GM21825 (cell line): ENCODE results near the gene ANKRD55.

Source experiments
- ATAC-seq: cut with Tn5 transposase; IDR thresholded peaks from one replicate; pipeline ENCODE4 v1.9.1; 2021; ENCODE audit warnings: mild to moderate bottlenecking, moderate library complexity; ENCODE audit not compliant: unreplicated experiment

ANKRD55 gene

DNA sequence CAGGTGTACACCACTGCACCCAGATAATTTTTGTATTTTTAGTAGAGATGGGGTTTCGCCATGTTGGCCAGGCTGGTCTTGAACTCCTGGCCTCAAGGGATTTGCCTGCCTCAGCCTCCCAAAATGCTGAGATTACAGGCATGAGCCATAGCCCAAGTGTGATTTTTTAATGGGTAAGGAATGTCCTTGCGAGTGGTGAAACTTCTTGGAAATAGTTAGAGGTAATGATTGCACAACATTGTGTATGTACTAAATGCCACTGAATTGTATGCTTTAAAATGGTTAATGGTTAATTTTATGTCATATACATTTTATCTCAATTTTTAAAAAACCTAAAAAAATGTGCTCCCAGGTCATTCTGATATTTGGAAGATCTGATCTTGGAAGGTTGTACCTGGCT is 178.5 kb downstream of the ANKRD55 start:
- ATAC-seq: no peak

DNA sequence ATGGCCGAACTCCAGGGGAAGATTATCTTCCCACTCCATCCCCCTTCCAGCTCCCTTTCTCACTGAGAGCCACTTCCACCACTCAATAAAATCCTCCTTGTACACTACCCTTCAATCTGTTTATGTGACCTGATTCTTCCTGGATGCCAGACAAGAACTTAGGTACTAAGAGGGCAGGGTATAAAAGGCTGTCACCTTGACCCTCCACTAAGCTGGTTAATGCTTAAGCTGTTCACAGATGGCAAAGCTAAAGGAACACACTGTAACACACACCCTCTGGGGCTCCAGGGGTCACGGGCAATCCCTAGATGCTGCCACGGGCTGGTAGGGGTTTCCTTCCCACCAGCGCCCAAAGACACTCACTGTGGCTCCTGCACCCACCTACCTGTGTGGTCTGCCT is 179.8 kb downstream of the ANKRD55 start:
- ATAC-seq: no peak

DNA sequence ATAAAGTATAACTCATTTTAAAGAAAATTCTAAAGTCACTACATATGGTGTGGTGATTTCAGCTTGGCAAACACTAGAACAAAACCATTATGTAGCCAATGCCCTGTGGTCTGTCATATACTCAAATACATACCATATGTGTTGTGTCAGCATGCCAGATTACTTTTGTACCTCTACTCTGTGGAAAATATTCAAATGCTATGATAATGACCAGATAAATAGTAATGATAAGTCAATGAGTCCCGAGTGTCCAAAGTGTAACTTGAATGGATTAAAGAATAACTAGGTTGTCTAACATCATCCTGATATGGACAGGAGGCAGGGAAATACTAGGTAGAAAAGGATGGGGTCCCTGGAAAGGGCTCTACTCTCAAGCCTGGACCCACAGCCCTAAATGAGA is 180.4 kb downstream of the ANKRD55 start:
- ATAC-seq: no peak

DNA sequence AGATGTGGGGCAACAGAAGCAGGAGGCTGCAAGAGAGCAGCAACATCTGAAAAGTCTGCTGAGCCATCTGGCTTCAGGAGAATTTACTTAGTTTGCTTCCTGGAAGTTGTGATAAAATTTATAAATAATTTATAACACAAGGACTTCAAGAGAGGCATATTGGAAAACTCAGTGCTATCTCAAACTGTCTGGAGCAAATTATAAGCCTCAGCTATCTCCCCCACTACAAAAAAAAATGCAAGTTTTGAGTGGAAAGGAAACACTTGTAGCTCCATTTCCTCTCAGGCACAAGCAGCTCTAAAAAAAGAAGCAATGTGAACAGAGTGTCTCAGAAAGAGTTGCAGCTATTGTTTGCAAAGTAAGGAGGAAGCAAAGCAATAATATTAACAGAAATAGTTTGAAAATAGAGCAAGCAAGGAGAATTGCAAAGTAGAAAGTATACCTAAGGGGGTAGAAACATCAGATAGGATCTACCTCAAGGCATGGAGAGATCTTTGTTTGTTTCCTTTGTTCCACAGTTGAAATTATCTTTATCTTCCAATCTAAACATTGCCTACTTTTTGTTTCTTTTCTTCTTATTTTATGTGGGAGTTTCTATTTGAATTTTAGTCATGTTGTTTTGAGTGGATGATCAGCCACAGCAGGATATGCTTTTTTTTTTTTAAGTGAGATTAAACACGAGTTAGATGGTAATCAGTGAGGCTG is 182.4 kb downstream of the ANKRD55 start:
- ATAC-seq: peak; percentile 75
